ENCODE data around the gene ST3GAL4.

The ST3GAL4 gene

GRCh38 chr11:126452241-126453101 is 97.0 kb downstream of the ST3GAL4 start:
- in situ Hi-C loops (cut with MboI; ENCODE audit: low pct_unique_long_range_greater_than_20kb, low sequenced_read_pairs, unreplicated experiment) = no loop called here
- DNase-seq (ENCODE audit: low spot score) = no peak
- no peak for TF ChIP-seq CTCF (IDR thresholded peaks at IDR 0.05; ENCODE audit: extremely low read depth, insufficient read depth, missing control alignments)

GRCh38 chr11:126456089-126456488 is 100.6 kb downstream of the ST3GAL4 start:
- in situ Hi-C loops (cut with MboI; ENCODE audit: low pct_unique_long_range_greater_than_20kb, low sequenced_read_pairs, unreplicated experiment) = no loop called here
- TF ChIP-seq CTCF (IDR thresholded peaks at IDR 0.05; ENCODE audit: extremely low read depth, insufficient read depth, missing control alignments) = no peak
- DNase-seq (ENCODE audit: low spot score) = no peak

- TF ChIP-seq CTCF (IDR thresholded peaks at IDR 0.05; ENCODE audit: extremely low read depth, insufficient read depth, missing control alignments) = no peak
- no peak for DNase-seq (ENCODE audit: low spot score)
- in situ Hi-C loops (cut with MboI; ENCODE audit: low pct_unique_long_range_greater_than_20kb, low sequenced_read_pairs, unreplicated experiment) = no loop called here
Measured at GRCh38 chr11:126456783-126457542, 101.5 kb downstream of the ST3GAL4 start.

- in situ Hi-C loops (cut with MboI; ENCODE audit: low pct_unique_long_range_greater_than_20kb, low sequenced_read_pairs, unreplicated experiment) = no loop called here
- no peak for DNase-seq (ENCODE audit: low spot score)
- TF ChIP-seq CTCF (IDR thresholded peaks at IDR 0.05; ENCODE audit: extremely low read depth, insufficient read depth, missing control alignments) = no peak
Measured at GRCh38 chr11:126457817-126458216, 102.3 kb downstream of the ST3GAL4 start.

- no peak for TF ChIP-seq CTCF (IDR thresholded peaks at IDR 0.05; ENCODE audit: extremely low read depth, insufficient read depth, missing control alignments)
- in situ Hi-C loops (cut with MboI; ENCODE audit: low pct_unique_long_range_greater_than_20kb, low sequenced_read_pairs, unreplicated experiment) = no loop called here
- no peak for DNase-seq (ENCODE audit: low spot score)
Measured at GRCh38 chr11:126459691-126460281, 104.3 kb downstream of the ST3GAL4 start.

- TF ChIP-seq CTCF (IDR thresholded peaks at IDR 0.05; ENCODE audit: extremely low read depth, insufficient read depth, missing control alignments) = no peak
- in situ Hi-C loops (cut with MboI; ENCODE audit: low pct_unique_long_range_greater_than_20kb, low sequenced_read_pairs, unreplicated experiment) = no loop called here
- DNase-seq (ENCODE audit: low spot score) = no peak
Measured at GRCh38 chr11:126460417-126461095, 105.1 kb downstream of the ST3GAL4 start.

All from GM13977 (cell line).